ENCODE data around the gene INPP4A.
"Not testable (repeated sequence)": the region's sequence is repeated elsewhere in the genome, so short reads cannot be mapped to it uniquely, and the experiment has no call there.

GRCh38 chr2:98414246-98414645 lies 30.4 kb upstream of the INPP4A start:
- not testable (repeated sequence) for TF ChIP-seq CTCF (IDR thresholded peaks at IDR 0.05); POLR2A (IDR thresholded peaks at IDR 0.05); POLR2AphosphoS5 (IDR thresholded peaks at IDR 0.05); EP300 (IDR thresholded peaks at IDR 0.05; ENCODE audit: low read depth)
